HG03575 (cell line): Measurements from ENCODE around the gene NPLOC4.
"Not testable (repeated sequence)": the region's sequence is repeated elsewhere in the genome, so short reads cannot be mapped to it uniquely, and the experiment has no call there.

Experiments used
- ATAC-seq: cut with Tn5 transposase; IDR thresholded peaks from one replicate; pipeline ENCODE4 v1.9.1; 2021; ENCODE audit not compliant: unreplicated experiment, insufficient number of reproducible peaks, low FRiP score; ENCODE audit errors: extremely low read depth

The NPLOC4 gene

DNA sequence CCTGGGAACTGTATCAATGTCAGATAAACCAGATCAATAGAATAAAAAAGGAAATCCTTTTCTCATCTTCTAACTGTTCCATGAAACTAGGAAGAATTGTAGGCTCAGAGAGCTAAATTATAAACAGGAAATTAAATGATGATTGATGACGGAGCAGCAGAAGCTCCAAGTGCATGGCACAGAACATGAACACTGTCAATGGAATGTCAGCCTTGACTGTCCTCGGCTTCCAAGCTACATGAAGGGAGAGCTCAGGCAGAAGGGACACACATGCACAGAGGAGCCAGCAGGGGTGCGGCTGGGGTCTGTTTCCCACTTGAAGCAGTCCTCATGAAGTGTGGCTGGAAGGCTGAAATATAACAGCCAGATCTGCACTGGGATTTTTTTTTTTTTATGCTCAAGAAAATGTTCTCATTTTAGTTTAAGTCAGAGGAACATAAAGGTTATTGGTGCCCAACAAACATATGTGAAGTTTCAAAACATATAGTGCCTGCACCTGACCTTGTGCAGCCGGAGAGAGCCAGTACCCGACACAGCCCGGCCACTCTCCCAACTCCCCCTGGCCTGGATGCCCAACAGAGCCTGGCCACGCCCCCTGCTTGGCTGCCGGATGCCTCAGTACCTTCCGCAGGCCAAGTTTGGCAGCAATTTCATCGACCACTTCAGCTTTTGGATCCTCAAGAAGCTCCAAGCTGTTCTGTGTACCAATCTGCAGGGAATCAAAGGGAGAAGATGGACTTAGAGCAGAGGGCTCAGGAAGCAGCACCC is 37.0 kb downstream of the NPLOC4 start:
- no peak for ATAC-seq

GRCh38 chr17:81593105-81593871 is 43.6 kb downstream of the NPLOC4 start:
- no peak for ATAC-seq

DNA sequence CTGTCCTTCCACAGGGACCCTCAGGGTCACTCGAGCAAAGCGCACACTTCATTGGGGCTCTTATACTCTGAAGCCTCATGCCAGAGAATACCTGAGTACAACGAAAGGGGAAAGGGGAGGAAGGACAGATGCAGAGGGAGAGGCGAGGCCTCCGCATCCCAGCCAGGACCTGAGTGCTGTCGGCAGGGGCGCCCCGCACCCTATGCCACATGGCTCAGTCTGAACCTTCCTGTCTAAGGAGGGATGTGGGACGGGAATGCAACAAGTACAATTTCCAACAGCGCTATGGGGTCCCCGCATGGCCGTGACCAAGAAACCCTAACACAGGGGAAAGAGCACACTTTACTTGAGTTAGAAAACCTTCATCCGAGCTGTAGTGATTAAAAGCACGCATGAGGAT is 44.9 kb downstream of the NPLOC4 start:
- ATAC-seq, result no peak

DNA sequence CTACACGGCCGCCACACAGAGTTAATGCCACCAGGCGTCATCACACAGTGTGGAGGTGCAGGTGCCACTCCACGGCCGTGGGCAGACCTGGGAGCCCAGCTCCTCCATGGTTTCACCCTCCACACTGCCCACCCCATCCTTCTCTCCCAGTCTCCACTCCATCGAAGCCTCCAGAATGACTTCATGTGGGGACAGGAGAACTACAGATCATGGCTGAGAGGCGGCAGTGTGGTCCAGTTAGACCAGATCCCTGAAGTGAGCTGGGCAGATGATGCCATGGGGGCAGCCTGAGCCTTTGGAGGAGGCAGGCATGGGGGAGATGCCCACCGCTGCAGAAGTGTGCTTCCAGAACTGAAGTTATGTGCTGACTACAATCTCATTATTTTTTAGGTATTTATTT is 46.8 kb downstream of the NPLOC4 start:
- no peak for ATAC-seq

DNA sequence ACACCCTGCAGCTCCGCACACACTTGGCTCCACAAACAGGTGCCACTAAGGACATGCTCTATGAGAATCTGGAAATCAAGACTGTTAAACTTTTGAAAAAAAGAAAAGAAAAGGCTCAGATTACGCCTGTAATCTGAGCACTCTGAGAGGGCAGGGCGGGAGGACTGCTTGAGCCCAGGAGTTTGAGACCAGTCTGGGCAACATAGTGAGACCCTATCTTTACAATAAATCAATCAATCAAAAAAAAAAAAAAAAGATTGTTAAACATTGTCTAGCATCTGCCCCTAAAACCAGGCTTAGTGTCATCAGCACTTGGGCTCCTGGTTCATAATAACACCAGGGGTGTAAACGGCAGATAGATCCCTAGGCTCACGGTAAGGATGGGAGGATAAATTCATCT is 47.3 kb downstream of the NPLOC4 start:
- ATAC-seq, result no peak

DNA sequence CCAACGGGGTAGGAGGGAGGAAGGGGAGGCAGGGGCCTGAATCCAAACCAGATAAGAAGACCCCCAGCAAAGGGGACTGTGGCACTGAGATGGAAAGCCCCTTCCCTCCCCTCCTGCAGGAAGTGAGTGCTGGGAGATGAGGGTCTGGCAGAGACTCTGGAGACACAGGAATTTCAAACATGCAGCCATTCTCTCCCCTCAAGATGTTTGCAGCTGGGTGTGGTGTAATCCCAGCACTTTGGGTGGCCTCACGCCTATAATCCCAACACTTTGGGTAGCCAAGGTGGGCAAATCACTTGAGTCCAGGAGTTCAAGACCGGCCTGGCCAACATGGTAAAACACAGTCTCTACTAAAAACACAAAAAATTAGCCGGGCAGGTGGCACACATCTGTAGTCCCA is 50.8 kb downstream of the NPLOC4 start:
- no peak for ATAC-seq

DNA sequence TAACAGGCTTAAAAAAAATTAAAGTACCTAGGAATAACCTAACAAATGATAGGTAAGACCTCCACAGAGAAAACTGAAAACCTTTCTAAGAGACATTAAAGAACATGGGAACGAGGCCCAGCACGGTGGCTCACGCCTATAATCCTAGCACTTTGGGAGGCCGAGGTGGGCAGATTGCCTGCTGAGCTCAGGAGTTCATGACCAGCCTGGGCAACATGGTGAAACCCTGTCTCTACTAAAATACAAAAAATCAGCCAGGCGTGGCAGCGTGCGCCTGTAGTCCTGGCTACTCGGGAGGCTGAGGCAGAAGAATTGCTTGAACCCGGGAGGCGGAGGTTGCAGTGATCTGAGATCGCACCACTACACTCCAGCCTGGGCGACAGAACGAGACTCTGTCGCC is 52.1 kb downstream of the NPLOC4 start:
- not testable (repeated sequence) for ATAC-seq

DNA sequence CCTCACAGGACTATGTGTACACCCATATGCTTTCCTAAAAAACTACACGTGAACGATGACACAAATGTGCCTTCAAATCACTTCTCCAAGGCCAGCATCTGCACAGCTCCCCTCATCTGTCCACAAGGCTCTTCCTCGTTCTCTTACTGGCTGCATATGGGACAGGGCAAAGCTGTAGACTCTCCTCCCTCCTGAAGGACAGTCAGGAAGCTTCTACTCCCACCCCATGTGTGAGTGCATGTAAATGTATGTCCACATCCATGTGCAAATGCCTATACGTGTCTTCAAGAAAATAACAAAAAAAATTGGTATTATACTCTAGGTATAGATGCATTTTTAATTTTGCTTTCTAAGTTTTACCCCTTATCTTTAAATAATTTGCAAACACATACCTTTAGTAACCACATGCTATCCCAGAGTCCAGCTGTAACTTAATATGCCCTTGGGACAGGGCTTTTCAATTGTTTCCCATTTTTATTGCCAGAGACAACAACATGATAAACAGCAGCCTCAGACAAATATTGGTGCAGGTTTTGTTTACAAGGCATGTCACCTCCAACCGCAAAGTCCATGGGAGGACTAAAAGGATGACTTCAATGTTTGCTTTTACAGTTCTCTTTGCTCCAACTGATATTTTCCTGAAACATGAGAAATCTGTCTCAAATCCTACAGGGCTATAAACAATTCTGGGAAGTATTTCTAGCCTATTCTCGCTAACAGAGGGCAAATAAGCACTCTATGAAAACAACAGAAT is 53.1 kb downstream of the NPLOC4 start:
- no peak for ATAC-seq

- ATAC-seq, result no peak
Observed at GRCh38 chr17:81582749-81583148, 54.2 kb downstream of the NPLOC4 start.

GRCh38 chr17:81582341-81582740 is 54.6 kb downstream of the NPLOC4 start:
- no peak for ATAC-seq

- ATAC-seq, result no peak
Observed at GRCh38 chr17:81581758-81582157, 55.2 kb downstream of the NPLOC4 start.

DNA sequence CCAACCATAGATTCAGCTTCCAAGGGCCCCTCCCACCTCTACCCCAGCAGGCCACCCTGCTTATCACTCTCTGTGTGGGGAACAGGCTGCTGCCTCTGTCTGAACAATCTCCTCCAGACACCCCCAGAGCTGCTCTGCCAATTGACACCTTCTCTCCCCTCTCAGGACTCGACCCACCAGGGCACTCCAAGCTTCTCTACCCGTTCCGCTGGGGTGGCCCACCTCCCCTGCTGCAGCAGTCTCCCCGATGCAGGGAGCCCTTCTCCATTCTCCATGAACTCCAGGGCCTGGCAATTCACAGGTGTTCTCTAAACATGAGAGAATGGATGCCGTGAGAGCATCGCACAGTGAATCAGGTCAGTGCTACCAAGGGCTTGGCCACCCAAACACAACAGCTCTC is 56.4 kb downstream of the NPLOC4 start:
- no peak for ATAC-seq

DNA sequence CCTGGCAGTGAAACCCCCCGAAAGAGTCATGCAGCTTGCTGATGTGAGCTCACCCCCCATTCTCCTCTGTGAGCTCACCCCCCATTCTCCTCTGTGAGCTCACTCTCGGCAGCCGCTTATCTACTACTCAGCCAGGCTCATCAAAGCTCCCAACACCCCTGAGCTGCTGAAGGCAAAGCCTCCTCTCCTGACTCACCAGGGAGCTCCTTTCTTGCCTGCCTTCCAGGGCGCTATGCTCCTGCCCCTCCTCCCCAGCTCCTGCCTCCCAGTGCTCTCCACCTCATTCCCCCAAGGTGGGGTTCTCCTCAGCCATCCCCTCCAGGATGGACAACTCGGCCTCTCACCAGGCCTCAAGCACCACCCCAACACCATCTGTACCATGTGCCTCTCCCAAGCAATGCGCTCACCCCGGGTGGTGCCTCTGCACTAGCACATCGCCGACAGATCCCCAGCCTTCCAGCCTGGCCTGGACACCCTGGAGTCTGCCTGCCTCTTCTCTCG is 57.0 kb downstream of the NPLOC4 start:
- ATAC-seq, result no peak

DNA sequence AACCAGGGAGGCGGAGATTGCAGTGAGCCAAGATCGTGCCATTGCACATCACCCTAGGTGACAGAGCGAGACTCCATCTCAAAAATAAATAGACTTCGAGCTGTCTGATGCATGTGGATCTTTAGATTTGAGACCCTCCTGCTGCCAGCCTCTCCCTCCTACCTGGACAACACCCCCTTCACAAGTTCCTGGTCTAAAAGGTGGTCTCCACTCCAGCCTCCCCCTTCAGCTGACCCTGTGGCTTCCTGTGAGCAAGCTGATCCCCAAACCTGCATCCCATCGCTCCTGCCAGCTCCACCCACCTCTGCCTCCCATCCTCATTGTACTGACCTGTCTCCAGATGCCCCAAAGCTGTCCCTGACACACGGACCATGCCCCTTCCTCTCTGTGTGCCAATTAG is 57.6 kb downstream of the NPLOC4 start:
- no peak for ATAC-seq

- no peak for ATAC-seq
Observed at GRCh38 chr17:81578561-81579225, 58.2 kb downstream of the NPLOC4 start.

- no peak for ATAC-seq
Observed at GRCh38 chr17:81578038-81578441, 58.9 kb downstream of the NPLOC4 start.

- no peak for ATAC-seq
Observed at GRCh38 chr17:81577278-81578000, 59.5 kb downstream of the NPLOC4 start.

DNA sequence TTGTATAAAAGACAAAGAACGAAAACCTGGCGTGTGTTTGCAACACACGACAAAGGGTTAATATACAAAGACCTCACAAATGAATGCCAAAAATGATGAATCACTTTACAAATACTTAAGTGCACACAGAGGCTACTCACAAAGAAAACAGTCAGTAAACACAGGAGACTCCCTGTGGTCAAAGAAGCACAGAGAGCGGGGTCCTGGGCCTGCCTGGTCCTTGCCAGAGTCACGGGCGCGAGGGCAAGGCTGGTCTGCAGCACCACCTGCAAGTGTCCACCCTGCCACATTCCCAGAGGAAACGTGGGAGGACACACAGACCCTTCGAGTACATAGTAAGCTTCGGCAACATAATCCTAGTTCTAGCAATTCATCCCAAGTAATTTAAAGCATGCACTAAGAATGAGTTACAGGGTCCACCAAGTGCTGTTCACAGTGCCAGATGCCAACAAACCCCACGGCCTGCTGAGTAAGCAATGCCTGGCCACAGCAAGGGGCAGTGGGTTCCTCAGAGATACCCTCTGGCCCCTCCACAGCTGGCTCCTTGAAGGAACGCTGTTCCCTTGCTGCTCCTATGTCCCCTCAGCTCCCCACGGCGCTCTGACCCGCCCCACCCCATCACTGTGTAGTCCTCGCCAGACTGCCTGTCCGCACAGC is 60.2 kb downstream of the NPLOC4 start:
- no peak for ATAC-seq
